Body of pancreas (tissue), 4 donors: ENCODE results near the gene ZNF324B. TPM values are rescaled to one million over a fixed set of nuclear protein-coding genes. Genes with fewer than 3 reads are reported as not detected.

Experiments
- ATAC-seq: fragments of 150-250 bp; one replicate; pipeline ENCODE4 v1.9.1; 2016
- DNase-seq, 4 donors: peaks; one replicate each; pipeline ENCODE4 v3.0.0-alpha.2; 2019
- H3K27ac ChIP-seq, 4 donors: fragments of 200-600 bp; sonication (generic); 1 replicate in 3 of 4; 2 replicates in 1 of 4; pipeline versions ENCODE4 v1.5.1 to v1.6.1; 2016 to 2019; ENCODE audit warnings: mild to moderate bottlenecking in 1 of 4, mixed read lengths in 1 of 4, moderate library complexity in 1 of 4
- H3K27me3 ChIP-seq, 2 donors: fragments of 200-600 bp; sonication (generic); one replicate each; pipeline ENCODE4 v1.6.0; 2016; ENCODE audit warnings: mild to moderate bottlenecking in 1 of 2
- H3K36me3 ChIP-seq, 2 donors: fragments of 200-600 bp; sonication (generic); replicated peaks in 1 of 2; 2 replicates each; pipeline ENCODE4 v1.5.1; 2016; ENCODE audit warnings: low read depth in 2 of 2; ENCODE audit not compliant: insufficient read depth in 1 of 2
- H3K4me1 ChIP-seq: fragments of 200-600 bp; sonication (generic); one replicate; pipeline ENCODE4 v1.6.0; 2016
- H3K4me3 ChIP-seq, 2 donors: fragments of 200-600 bp; sonication (generic); 1 replicate in 1 of 2; 2 replicates in 1 of 2; pipeline ENCODE4 v1.5.1; 2016 to 2019
- H3K9me3 ChIP-seq, 3 donors: fragments of 200-600 bp; sonication (generic); 1 replicate in 2 of 3; 2 replicates in 1 of 3; pipeline ENCODE4 v1.5.1; 2016
- POLR2A ChIP-seq, 3 donors: fragments of 450-650 bp; IDR thresholded peaks; one replicate each; pipeline ENCODE4 v1.6.1; 2016; ENCODE audit warnings: antibody characterized with exemption in 3 of 3, mild to moderate bottlenecking in 2 of 3
- WGBS, 2 donors: methylation state at CpG; one replicate each; pipeline ENCODE4 v1.1.5; 2017; 5-methylcytosine and 5-hydroxymethylcytosine counted together
- intact Hi-C: fragments of 100-400 bp; cut with DNase I; formaldehyde crosslinking; loops from one replicate; pipeline ENCODE4 v1.15.1; 2023
- total RNA-seq, 2 donors: library from RNA; depleted of rRNA; stranded (reverse); fragments of >200 nt; gene quantifications; one replicate each; pipeline ENCODE4 v1.1.0, GENCODE V29; 2016
- TF ChIP-seq, protein P1 (sequence below), 7 experiments: fragments of 450-650 bp in 4 of 7; fragments of 200-600 bp in 3 of 7; sonication (generic) in 3 of 7; IDR thresholded peaks; one replicate each; pipeline ENCODE4 v1.5.1; 2016 to 2019; ENCODE audit warnings: antibody characterized with exemption in 7 of 7

ZNF324B gene
- total RNA-seq, 2 donors from 2014 or later, result 4.6 to 8.6 TPM

DNA sequence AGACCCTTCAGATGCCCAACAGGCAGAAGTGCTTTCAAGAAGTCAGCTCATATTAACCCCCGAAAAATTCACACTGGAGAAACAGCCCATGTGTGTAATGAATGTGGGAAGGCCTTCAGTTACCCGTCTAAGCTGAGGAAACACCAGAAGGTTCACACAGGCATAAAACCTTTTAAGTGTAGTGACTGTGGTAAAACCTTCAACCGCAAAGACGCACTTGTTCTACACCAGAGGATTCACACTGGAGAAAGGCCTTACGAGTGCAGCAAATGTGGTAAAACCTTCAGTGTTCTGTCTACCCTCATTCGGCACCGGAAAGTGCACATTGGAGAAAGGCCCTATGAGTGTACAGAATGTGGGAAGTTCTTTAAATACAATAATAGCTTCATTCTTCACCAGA lies 34.4 kb upstream of the ZNF324B start:
- WGBS, 2 donors, result 95 to 97% methylated on average over 6 to 7 of the region's 7 CpGs
- intact Hi-C loops, result no loop called here
- H3K27ac ChIP-seq, result no peak overlapping the region
- H3K4me1 ChIP-seq, result no peaks in the 10 kb centered on the region
- no peak overlapping the region for H3K4me3 ChIP-seq
- no peak for DNase-seq
- peaks cover 0 to 3% (median 0%) of the 10 kb centered on the region in 3 donors for H3K9me3 ChIP-seq
- peaks cover 9 to 14% of the 10 kb centered on the region in 2 donors for H3K36me3 ChIP-seq
- ATAC-seq, result no peak
- TF ChIP-seq POLR2A (IDR thresholded peaks at IDR 0.05), result no peak
- TF ChIP-seq, protein P1, sequence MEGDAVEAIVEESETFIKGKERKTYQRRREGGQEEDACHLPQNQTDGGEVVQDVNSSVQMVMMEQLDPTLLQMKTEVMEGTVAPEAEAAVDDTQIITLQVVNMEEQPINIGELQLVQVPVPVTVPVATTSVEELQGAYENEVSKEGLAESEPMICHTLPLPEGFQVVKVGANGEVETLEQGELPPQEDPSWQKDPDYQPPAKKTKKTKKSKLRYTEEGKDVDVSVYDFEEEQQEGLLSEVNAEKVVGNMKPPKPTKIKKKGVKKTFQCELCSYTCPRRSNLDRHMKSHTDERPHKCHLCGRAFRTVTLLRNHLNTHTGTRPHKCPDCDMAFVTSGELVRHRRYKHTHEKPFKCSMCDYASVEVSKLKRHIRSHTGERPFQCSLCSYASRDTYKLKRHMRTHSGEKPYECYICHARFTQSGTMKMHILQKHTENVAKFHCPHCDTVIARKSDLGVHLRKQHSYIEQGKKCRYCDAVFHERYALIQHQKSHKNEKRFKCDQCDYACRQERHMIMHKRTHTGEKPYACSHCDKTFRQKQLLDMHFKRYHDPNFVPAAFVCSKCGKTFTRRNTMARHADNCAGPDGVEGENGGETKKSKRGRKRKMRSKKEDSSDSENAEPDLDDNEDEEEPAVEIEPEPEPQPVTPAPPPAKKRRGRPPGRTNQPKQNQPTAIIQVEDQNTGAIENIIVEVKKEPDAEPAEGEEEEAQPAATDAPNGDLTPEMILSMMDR (IDR thresholded peaks at IDR 0.05), result no peak
- H3K27me3 ChIP-seq, result no peaks in the 10 kb centered on the region

DNA sequence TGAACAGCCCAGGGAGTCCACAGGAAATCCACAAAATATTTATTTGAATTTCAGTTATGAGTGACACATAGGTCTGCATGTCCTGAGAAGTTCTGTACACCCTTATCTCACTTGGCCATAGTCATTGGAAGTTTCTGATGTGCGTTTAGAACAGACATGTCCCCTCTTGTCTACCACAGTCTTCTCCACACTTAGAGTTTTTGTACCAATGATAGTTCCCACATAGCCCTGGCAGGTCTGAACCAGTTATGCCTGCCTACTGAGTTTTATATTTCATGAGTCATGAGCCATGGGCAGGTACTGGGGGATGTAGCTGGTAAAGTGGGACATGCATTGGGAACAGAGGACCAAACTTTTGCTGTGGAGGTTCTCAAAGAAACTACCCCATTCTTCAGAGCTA lies 22.8 kb upstream of the ZNF324B start:
- intact Hi-C loops, result no loop called here
- TF ChIP-seq POLR2A (IDR thresholded peaks at IDR 0.05), result no peak
- TF ChIP-seq, protein P1 (IDR thresholded peaks at IDR 0.05), result no peak
- Histone ChIP-seq H3K4me3 (no peak overlapping the region), H3K27ac (no peak overlapping the region), H3K27me3 (no peaks in the 10 kb centered on the region), H3K36me3 (peaks cover 0 to 2% of the 10 kb centered on the region in 2 donors), H3K9me3 (peaks cover 0 to 61% (median 5%) of the 10 kb centered on the region in 3 donors), H3K4me1 (no peaks in the 10 kb centered on the region)
- ATAC-seq (no peak), DNase-seq (no peak)
- 67 to 88% methylated on average over 1 of the region's 1 CpG for WGBS, 2 donors

DNA sequence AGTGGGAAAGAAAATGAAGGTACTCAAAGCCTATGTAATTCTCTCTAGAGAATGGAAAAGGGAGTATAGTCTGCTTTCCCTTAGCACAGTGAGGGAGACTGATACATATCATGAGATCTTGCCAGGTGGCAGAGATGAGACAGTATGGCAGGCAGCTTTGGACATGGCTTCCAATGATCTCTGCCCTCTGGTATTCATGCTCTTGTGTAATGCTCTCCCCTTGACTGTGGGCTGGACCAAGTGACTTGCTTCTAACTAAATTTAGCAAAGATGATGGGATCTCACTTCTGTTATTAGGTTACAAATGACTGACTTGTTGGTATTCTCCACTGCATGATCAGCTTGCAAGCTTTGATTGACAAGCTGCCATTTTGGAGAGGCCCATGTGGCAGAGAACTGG lies 21.7 kb upstream of the ZNF324B start:
- no peak for TF ChIP-seq POLR2A (IDR thresholded peaks at IDR 0.05)
- TF ChIP-seq, protein P1 (IDR thresholded peaks at IDR 0.05), result no peak
- Histone ChIP-seq H3K27ac (no peak overlapping the region), H3K27me3 (no peaks in the 10 kb centered on the region), H3K4me1 (no peaks in the 10 kb centered on the region), H3K36me3 (peaks cover 10 to 12% of the 10 kb centered on the region in 2 donors), H3K9me3 (peaks cover 0 to 72% (median 11%) of the 10 kb centered on the region in 3 donors), H3K4me3 (no peak overlapping the region)
- ATAC-seq, result no peak
- intact Hi-C loops, result no loop called here
- no peak for DNase-seq

DNA sequence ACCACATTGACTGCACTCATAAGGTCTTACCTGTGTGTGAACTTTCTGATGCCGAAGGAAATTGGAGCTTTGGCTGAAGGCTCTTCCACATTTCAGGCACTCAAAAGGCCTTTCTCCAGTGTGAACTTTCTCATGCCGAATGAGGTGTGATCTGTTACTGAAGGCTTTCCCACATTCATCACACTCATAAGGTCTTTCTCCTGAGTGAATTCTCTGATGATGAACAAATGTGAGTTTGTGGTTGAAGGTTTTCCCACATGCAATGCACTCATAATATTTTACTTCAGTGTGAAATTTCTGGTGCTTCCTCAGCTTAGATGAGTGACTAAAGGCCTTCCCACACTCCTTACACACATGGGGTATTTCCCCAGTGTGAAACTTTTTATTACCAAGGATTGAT lies 17.2 kb upstream of the ZNF324B start:
- no peaks in the 10 kb centered on the region for H3K27me3 ChIP-seq
- TF ChIP-seq, protein P1 (IDR thresholded peaks at IDR 0.05), result no peak
- TF ChIP-seq POLR2A (IDR thresholded peaks at IDR 0.05), result no peak
- DNase-seq (no peak), ATAC-seq (no peak)
- 100% methylated on average over 2 of the region's 2 CpGs for whole genome bisulfite sequencing, 2 donors
- H3K36me3 ChIP-seq, result peaks cover 25 to 26% of the 10 kb centered on the region in 2 donors
- peaks cover 4% of the 10 kb centered on the region for H3K4me1 ChIP-seq
- peaks cover 0 to 97% (median 11%) of the 10 kb centered on the region in 3 donors for H3K9me3 ChIP-seq
- no peak overlapping the region for H3K27ac ChIP-seq
- intact Hi-C loops, result no loop called here
- H3K4me3 ChIP-seq, result no peak overlapping the region
